HG02610 (cell line): ENCODE results near the gene NLRX1.
"Not testable (repeated sequence)": the region's sequence is repeated elsewhere in the genome, so short reads cannot be mapped to it uniquely, and the experiment has no call there.

Source experiments
- ATAC-seq: cut with Tn5 transposase; IDR thresholded peaks from one replicate; pipeline ENCODE4 v1.9.1; 2021; ENCODE audit warnings: mild to moderate bottlenecking, moderate library complexity; ENCODE audit not compliant: unreplicated experiment

NLRX1 gene

GRCh38 chr11:119181677-119182412 lies 13.3 kb downstream of the NLRX1 start:
- ATAC-seq, result no peak

GRCh38 chr11:119184399-119184798 lies 15.9 kb downstream of the NLRX1 start:
- not testable (repeated sequence) for ATAC-seq

- ATAC-seq, result no peak
Observed at GRCh38 chr11:119185981-119186634, 17.6 kb downstream of the NLRX1 start.

- no peak for ATAC-seq
Observed at GRCh38 chr11:119187123-119187892, 18.8 kb downstream of the NLRX1 start.

- no peak for ATAC-seq
Observed at GRCh38 chr11:119188067-119188466, 19.5 kb downstream of the NLRX1 start.

- no peak for ATAC-seq
Observed at GRCh38 chr11:119188887-119189286, 20.4 kb downstream of the NLRX1 start.

GRCh38 chr11:119189393-119189792 lies 20.9 kb downstream of the NLRX1 start:
- ATAC-seq, result no peak

- ATAC-seq, result no peak
Observed at GRCh38 chr11:119190531-119190930, 22.0 kb downstream of the NLRX1 start.

- not testable (repeated sequence) for ATAC-seq
Observed at GRCh38 chr11:119191265-119191664, 22.7 kb downstream of the NLRX1 start.

GRCh38 chr11:119192111-119192510 lies 23.6 kb downstream of the NLRX1 start:
- no peak for ATAC-seq

- no peak for ATAC-seq
Observed at GRCh38 chr11:119193001-119193400, 24.5 kb downstream of the NLRX1 start.

- ATAC-seq, result no peak
Observed at GRCh38 chr11:119193626-119194025, 25.1 kb downstream of the NLRX1 start.

GRCh38 chr11:119194811-119195440 lies 26.4 kb downstream of the NLRX1 start:
- ATAC-seq, result no peak

- no peak for ATAC-seq
Observed at GRCh38 chr11:119195680-119196079, 27.2 kb downstream of the NLRX1 start.

GRCh38 chr11:119196833-119197483 lies 28.4 kb downstream of the NLRX1 start:
- ATAC-seq, result no peak

- ATAC-seq, result no peak
Observed at GRCh38 chr11:119198925-119199324, 30.4 kb downstream of the NLRX1 start.

- ATAC-seq, result not testable (repeated sequence)
Observed at GRCh38 chr11:119201236-119201635, 32.7 kb downstream of the NLRX1 start.

- ATAC-seq, result no peak
Observed at GRCh38 chr11:119202554-119202953, 34.0 kb downstream of the NLRX1 start.

- no peak for ATAC-seq
Observed at GRCh38 chr11:119204066-119204465, 35.5 kb downstream of the NLRX1 start.

GRCh38 chr11:119205080-119205479 lies 36.6 kb downstream of the NLRX1 start:
- ATAC-seq, result no peak
